ENCODE results near the gene SFMBT1.

Gene SFMBT1

GRCh38 chr3:52892625-52893311 lies 153.1 kb downstream of the SFMBT1 start:
- Histone ChIP-seq H3K4me1 (no peaks in the 10 kb centered on the region), H3K27me3 (no peaks in the 10 kb centered on the region), H3K36me3 (no peaks in the 10 kb centered on the region), H3K9me3 (no peaks in the 10 kb centered on the region), H3K4me3 (ENCODE audit: low read depth, low read length) (no peak overlapping the region)
- TF ChIP-seq CTCF (IDR thresholded peaks at IDR 0.05; ENCODE audit: low read depth, low read length) = peak; percentile 25; the same call in 1 of the 2 replicates
- no peak for DNase-seq

GRCh38 chr3:52892290-52892624 lies 153.6 kb downstream of the SFMBT1 start:
- H3K9me3 ChIP-seq = no peaks in the 10 kb centered on the region
- H3K36me3 ChIP-seq = no peaks in the 10 kb centered on the region
- no peaks in the 10 kb centered on the region for H3K27me3 ChIP-seq
- TF ChIP-seq CTCF (IDR thresholded peaks at IDR 0.05; ENCODE audit: low read depth, low read length) = no peak
- H3K4me3 ChIP-seq (ENCODE audit: low read depth, low read length) = no peak overlapping the region
- H3K4me1 ChIP-seq = no peaks in the 10 kb centered on the region
- no peak for DNase-seq

GRCh38 chr3:52891615-52892081 lies 154.2 kb downstream of the SFMBT1 start:
- no peak for TF ChIP-seq CTCF (IDR thresholded peaks at IDR 0.05; ENCODE audit: low read depth, low read length)
- Histone ChIP-seq H3K9me3 (no peaks in the 10 kb centered on the region), H3K36me3 (no peaks in the 10 kb centered on the region), H3K4me1 (no peaks in the 10 kb centered on the region), H3K4me3 (ENCODE audit: low read depth, low read length) (no peak overlapping the region), H3K27me3 (no peaks in the 10 kb centered on the region)
- DNase-seq = no peak

GRCh38 chr3:52891164-52891563 lies 154.7 kb downstream of the SFMBT1 start:
- H3K4me3 ChIP-seq (ENCODE audit: low read depth, low read length) = no peak overlapping the region
- no peak for TF ChIP-seq CTCF (IDR thresholded peaks at IDR 0.05; ENCODE audit: low read depth, low read length)
- H3K27me3 ChIP-seq = no peaks in the 10 kb centered on the region
- H3K4me1 ChIP-seq = no peaks in the 10 kb centered on the region
- H3K36me3 ChIP-seq = no peaks in the 10 kb centered on the region
- no peaks in the 10 kb centered on the region for H3K9me3 ChIP-seq
- DNase-seq = no peak

- no peak for DNase-seq
- Histone ChIP-seq H3K4me1 (no peaks in the 10 kb centered on the region), H3K4me3 (ENCODE audit: low read depth, low read length) (no peak overlapping the region), H3K9me3 (no peaks in the 10 kb centered on the region), H3K36me3 (no peaks in the 10 kb centered on the region), H3K27me3 (no peaks in the 10 kb centered on the region)
- no peak for TF ChIP-seq CTCF (IDR thresholded peaks at IDR 0.05; ENCODE audit: low read depth, low read length)
Measured at GRCh38 chr3:52890735-52891134, 155.1 kb downstream of the SFMBT1 start.

GRCh38 chr3:52889901-52890300 lies 156.0 kb downstream of the SFMBT1 start:
- DNase-seq = no peak
- no peak for TF ChIP-seq CTCF (IDR thresholded peaks at IDR 0.05; ENCODE audit: low read depth, low read length)

More at GRCh38 chr3:52889901-52890300, 156.0 kb downstream of the SFMBT1 start:
- H3K9me3 ChIP-seq = no peaks in the 10 kb centered on the region
- H3K27me3 ChIP-seq = no peaks in the 10 kb centered on the region
- H3K4me1 ChIP-seq = no peaks in the 10 kb centered on the region
- H3K36me3 ChIP-seq = no peaks in the 10 kb centered on the region
- H3K4me3 ChIP-seq (ENCODE audit: low read depth, low read length) = no peak overlapping the region
